Measurements from ENCODE around the gene ANKK1.

DNA sequence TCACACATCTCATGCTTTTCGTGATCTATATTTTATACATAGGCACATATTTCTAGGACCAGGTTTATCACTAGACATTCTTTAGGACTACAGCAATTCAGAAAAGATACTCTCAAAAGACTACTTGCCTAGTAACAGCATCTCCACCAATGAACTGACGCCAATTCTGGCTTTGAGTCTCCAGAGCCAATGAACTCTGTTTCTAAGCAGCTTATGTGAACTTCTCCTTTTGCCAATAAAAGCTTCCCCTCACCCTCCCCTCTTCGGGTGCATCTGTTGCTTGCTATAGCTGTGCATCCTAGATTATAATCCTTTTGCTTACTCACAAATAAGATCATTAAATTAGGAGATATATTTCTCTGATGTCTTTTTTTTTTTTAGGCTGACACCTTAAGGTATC lies 11.4 kb upstream of the ANKK1 start:
- TF ChIP-seq, protein P1, sequence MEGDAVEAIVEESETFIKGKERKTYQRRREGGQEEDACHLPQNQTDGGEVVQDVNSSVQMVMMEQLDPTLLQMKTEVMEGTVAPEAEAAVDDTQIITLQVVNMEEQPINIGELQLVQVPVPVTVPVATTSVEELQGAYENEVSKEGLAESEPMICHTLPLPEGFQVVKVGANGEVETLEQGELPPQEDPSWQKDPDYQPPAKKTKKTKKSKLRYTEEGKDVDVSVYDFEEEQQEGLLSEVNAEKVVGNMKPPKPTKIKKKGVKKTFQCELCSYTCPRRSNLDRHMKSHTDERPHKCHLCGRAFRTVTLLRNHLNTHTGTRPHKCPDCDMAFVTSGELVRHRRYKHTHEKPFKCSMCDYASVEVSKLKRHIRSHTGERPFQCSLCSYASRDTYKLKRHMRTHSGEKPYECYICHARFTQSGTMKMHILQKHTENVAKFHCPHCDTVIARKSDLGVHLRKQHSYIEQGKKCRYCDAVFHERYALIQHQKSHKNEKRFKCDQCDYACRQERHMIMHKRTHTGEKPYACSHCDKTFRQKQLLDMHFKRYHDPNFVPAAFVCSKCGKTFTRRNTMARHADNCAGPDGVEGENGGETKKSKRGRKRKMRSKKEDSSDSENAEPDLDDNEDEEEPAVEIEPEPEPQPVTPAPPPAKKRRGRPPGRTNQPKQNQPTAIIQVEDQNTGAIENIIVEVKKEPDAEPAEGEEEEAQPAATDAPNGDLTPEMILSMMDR (IDR thresholded peaks at IDR 0.05; ENCODE audit: low read depth, low read length, poor library complexity, severe bottlenecking), result no peak
- TF ChIP-seq EZH2phosphoT487 (IDR thresholded peaks at IDR 0.05; ENCODE audit: borderline replicate concordance, low read length), result no peak
